OCI-LY1 (cell line): ENCODE data around the gene CHMP6.

Experiments used
- EZH2 ChIP-seq: fragments of 200-600 bp; sonication (generic), shearing (Covaris generic); IDR thresholded peaks from 2 replicates; pipeline ENCODE4 v1.8.0; 2017; ENCODE audit warnings: borderline replicate concordance, mixed run types, mild to moderate bottlenecking, antibody characterized with exemption, low read length, moderate library complexity, mixed read lengths
- TF ChIP-seq, protein P1 (sequence below): fragments of 200-600 bp; sonication (generic), shearing (Covaris generic); IDR thresholded peaks from 2 replicates; pipeline ENCODE4 v1.5.1; 2017; ENCODE audit warnings: mild to moderate bottlenecking, antibody characterized with exemption, low read length, moderate library complexity, mixed read lengths

DNA sequence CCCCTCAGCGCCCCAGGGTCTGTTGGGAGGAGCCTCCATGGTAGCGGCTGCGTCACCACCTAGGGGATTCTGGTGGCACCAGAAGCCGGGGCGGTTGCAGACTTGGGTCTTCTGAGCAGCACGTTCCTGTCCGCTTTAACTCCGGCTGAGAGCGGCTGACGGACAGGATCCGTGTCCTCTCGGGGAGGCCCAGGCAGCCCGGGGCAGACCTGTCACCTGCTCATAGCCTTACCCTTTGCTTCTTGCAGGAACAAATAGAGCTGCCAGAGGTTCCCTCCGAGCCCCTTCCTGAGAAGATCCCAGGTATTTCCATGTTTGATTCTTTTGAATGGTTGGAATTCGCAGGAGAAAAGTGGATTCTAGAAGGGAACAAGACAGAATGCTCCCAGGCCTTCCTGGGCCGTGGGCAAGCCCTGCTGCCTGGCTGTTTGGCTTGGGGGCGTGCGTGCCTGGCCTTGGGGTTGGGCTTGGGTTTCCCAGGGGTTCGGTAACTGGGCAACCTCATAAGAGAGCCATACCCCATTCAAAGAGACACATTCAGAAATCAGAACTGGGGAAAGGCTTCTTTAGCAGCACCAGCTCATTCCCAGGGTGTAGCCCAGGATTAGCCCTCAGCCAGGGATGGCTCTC, 6.6 kb downstream of the CHMP6 start:
- TF ChIP-seq, protein P1, sequence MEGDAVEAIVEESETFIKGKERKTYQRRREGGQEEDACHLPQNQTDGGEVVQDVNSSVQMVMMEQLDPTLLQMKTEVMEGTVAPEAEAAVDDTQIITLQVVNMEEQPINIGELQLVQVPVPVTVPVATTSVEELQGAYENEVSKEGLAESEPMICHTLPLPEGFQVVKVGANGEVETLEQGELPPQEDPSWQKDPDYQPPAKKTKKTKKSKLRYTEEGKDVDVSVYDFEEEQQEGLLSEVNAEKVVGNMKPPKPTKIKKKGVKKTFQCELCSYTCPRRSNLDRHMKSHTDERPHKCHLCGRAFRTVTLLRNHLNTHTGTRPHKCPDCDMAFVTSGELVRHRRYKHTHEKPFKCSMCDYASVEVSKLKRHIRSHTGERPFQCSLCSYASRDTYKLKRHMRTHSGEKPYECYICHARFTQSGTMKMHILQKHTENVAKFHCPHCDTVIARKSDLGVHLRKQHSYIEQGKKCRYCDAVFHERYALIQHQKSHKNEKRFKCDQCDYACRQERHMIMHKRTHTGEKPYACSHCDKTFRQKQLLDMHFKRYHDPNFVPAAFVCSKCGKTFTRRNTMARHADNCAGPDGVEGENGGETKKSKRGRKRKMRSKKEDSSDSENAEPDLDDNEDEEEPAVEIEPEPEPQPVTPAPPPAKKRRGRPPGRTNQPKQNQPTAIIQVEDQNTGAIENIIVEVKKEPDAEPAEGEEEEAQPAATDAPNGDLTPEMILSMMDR: no peak
- no peak for TF ChIP-seq EZH2
